Measurements from ENCODE around the gene PROSER3.

DNA sequence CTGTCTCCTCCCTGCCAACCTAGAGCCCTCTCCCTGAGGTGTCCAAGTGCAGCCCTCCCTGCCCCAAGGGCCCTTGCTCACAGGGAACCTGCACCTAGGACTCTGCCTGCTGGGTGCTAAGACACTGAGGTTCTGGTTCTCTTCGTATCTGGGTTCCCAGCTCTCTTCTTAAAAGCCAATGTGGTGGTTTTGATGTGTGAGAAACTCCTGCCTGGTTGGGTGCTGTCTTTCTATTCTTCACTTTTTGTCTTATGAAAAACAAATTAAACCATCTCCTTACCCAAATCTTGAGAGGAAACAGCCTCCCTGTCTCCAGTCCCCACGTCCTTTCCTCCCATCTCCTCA is 44.5 kb upstream of the PROSER3 start:
- TF ChIP-seq, protein P1, sequence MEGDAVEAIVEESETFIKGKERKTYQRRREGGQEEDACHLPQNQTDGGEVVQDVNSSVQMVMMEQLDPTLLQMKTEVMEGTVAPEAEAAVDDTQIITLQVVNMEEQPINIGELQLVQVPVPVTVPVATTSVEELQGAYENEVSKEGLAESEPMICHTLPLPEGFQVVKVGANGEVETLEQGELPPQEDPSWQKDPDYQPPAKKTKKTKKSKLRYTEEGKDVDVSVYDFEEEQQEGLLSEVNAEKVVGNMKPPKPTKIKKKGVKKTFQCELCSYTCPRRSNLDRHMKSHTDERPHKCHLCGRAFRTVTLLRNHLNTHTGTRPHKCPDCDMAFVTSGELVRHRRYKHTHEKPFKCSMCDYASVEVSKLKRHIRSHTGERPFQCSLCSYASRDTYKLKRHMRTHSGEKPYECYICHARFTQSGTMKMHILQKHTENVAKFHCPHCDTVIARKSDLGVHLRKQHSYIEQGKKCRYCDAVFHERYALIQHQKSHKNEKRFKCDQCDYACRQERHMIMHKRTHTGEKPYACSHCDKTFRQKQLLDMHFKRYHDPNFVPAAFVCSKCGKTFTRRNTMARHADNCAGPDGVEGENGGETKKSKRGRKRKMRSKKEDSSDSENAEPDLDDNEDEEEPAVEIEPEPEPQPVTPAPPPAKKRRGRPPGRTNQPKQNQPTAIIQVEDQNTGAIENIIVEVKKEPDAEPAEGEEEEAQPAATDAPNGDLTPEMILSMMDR (IDR thresholded peaks at IDR 0.05; ENCODE audit: insufficient read depth, low read length) = no peak
- TF ChIP-seq POLR2AphosphoS5 (IDR thresholded peaks at IDR 0.05; ENCODE audit: low read depth) (no peak), SPI1 (IDR thresholded peaks at IDR 0.05; ENCODE audit: borderline replicate concordance, low read depth) (no peak), GABPA (IDR thresholded peaks at IDR 0.05; ENCODE audit: low read depth) (no peak)
- TF ChIP-seq, protein P2, sequence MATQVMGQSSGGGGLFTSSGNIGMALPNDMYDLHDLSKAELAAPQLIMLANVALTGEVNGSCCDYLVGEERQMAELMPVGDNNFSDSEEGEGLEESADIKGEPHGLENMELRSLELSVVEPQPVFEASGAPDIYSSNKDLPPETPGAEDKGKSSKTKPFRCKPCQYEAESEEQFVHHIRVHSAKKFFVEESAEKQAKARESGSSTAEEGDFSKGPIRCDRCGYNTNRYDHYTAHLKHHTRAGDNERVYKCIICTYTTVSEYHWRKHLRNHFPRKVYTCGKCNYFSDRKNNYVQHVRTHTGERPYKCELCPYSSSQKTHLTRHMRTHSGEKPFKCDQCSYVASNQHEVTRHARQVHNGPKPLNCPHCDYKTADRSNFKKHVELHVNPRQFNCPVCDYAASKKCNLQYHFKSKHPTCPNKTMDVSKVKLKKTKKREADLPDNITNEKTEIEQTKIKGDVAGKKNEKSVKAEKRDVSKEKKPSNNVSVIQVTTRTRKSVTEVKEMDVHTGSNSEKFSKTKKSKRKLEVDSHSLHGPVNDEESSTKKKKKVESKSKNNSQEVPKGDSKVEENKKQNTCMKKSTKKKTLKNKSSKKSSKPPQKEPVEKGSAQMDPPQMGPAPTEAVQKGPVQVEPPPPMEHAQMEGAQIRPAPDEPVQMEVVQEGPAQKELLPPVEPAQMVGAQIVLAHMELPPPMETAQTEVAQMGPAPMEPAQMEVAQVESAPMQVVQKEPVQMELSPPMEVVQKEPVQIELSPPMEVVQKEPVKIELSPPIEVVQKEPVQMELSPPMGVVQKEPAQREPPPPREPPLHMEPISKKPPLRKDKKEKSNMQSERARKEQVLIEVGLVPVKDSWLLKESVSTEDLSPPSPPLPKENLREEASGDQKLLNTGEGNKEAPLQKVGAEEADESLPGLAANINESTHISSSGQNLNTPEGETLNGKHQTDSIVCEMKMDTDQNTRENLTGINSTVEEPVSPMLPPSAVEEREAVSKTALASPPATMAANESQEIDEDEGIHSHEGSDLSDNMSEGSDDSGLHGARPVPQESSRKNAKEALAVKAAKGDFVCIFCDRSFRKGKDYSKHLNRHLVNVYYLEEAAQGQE (IDR thresholded peaks at IDR 0.05; ENCODE audit: insufficient replicate concordance, low read depth) = no peak
